Measurements from ENCODE around the gene MUC22.
"Not testable (repeated sequence)": the region's sequence is repeated elsewhere in the genome, so short reads cannot be mapped to it uniquely, and the experiment has no call there.

Gene MUC22

GRCh38 chr6:31007694-31008093 is 2.6 kb upstream of the MUC22 start:
- intact Hi-C loops (cut with DNase I; ENCODE audit: low total_unique reads) = no loop called here
- Histone ChIP-seq H3K36me3 (no peaks in the 10 kb centered on the region), H3K9me3 (no peaks in the 10 kb centered on the region), H3K4me3 (no peak overlapping the region), H3K27ac (no peak overlapping the region), H3K27me3 (peaks cover 0 to 12% of the 10 kb centered on the region in 2 donors), H3K4me1 (no peaks in the 10 kb centered on the region)
- TF ChIP-seq CTCF (IDR thresholded peaks at IDR 0.05) = no peak
- DNase-seq = no peak

GRCh38 chr6:31008165-31008564 is 2.1 kb upstream of the MUC22 start:
- H3K27ac ChIP-seq = no peak overlapping the region
- peaks cover 0 to 12% of the 10 kb centered on the region in 2 donors for H3K27me3 ChIP-seq
- no peak for DNase-seq
- H3K4me1 ChIP-seq = no peaks in the 10 kb centered on the region
- H3K4me3 ChIP-seq = no peak overlapping the region
- TF ChIP-seq CTCF (IDR thresholded peaks at IDR 0.05) = no peak
- H3K9me3 ChIP-seq = no peaks in the 10 kb centered on the region
- H3K36me3 ChIP-seq = no peaks in the 10 kb centered on the region
- intact Hi-C loops (cut with DNase I; ENCODE audit: low total_unique reads) = no loop called here

GRCh38 chr6:31009731-31010130 is 543 bp upstream of the MUC22 start:
- peaks cover 0 to 17% of the 10 kb centered on the region in 2 donors for H3K27me3 ChIP-seq
- H3K36me3 ChIP-seq = no peaks in the 10 kb centered on the region
- intact Hi-C loops (cut with DNase I; ENCODE audit: low total_unique reads) = no loop called here
- no peak overlapping the region for H3K4me3 ChIP-seq
- peaks cover 0 to 5% (median 4%) of the 10 kb centered on the region in 3 donors for H3K9me3 ChIP-seq
- no peak for TF ChIP-seq CTCF (IDR thresholded peaks at IDR 0.05)
- no peak overlapping the region for H3K27ac ChIP-seq
- H3K4me1 ChIP-seq = no peaks in the 10 kb centered on the region
- no peak for DNase-seq

- Histone ChIP-seq H3K4me1 (no peaks in the 10 kb centered on the region), H3K27ac (no peak overlapping the region), H3K4me3 (no peak overlapping the region), H3K36me3 (no peaks in the 10 kb centered on the region), H3K27me3 (peaks cover 0 to 18% of the 10 kb centered on the region in 2 donors), H3K9me3 (peaks cover 0 to 15% (median 6%) of the 10 kb centered on the region in 3 donors)
- DNase-seq = no peak
- intact Hi-C loops (cut with DNase I; ENCODE audit: low total_unique reads) = no loop called here
- no peak for TF ChIP-seq CTCF (IDR thresholded peaks at IDR 0.05)
Observed at GRCh38 chr6:31011153-31011552, 879 bp downstream of the MUC22 start.

GRCh38 chr6:31016659-31017299 is 6.5 kb downstream of the MUC22 start:
- no peak for DNase-seq
- Histone ChIP-seq H3K27me3 (peaks cover 0 to 19% of the 10 kb centered on the region in 2 donors), H3K36me3 (no peaks in the 10 kb centered on the region), H3K9me3 (peaks cover 0 to 15% (median 6%) of the 10 kb centered on the region in 3 donors), H3K4me1 (no peaks in the 10 kb centered on the region), H3K4me3 (no peak overlapping the region), H3K27ac (no peak overlapping the region)
- no peak for TF ChIP-seq CTCF (IDR thresholded peaks at IDR 0.05)
- intact Hi-C loops (cut with DNase I; ENCODE audit: low total_unique reads) = no loop called here

- DNase-seq; intact Hi-C loops (cut with DNase I; ENCODE audit: low total_unique reads); H3K4me1 ChIP-seq; H3K36me3 ChIP-seq; H3K27ac ChIP-seq; H3K4me3 ChIP-seq: not testable (repeated sequence)
- peaks cover 0 to 15% (median 6%) of the 10 kb centered on the region in 3 donors for H3K9me3 ChIP-seq
- peaks cover 0 to 22% of the 10 kb centered on the region in 2 donors for H3K27me3 ChIP-seq
Observed at GRCh38 chr6:31017436-31017835, 7.2 kb downstream of the MUC22 start.
